Heart left ventricle (tissue), 16 donors: ENCODE data around the gene KRT15. TPM values are rescaled to one million over a fixed set of nuclear protein-coding genes. Genes with fewer than 3 reads are reported as not detected.

ENCODE experiments used
- ATAC-seq, 4 donors: fragments of 200-7000 bp; cut with Tn5 transposase; one replicate each; pipeline ENCODE4 v1.9.1; 2020 to 2022; ENCODE audit warnings: moderate library complexity in 4 of 4, mild to moderate bottlenecking in 3 of 4, moderate number of reproducible peaks in 1 of 4
- DNase-seq, 5 donors: peaks; one replicate each; pipeline ENCODE4 v3.0.0-alpha.2; 2020
- H3K27ac ChIP-seq, 12 donors: fragments of 200-600 bp; sonication (generic) in 4 of 12; one replicate each; pipeline versions ENCODE4 v1.5.0 to v1.8.0; 2016 to 2022; ENCODE audit warnings: mild to moderate bottlenecking in 2 of 12
- H3K27me3 ChIP-seq, 9 donors: fragments of 200-600 bp; sonication (generic) in 2 of 9; one replicate each; pipeline versions ENCODE4 v1.5.1 to v1.8.0; 2016 to 2022; ENCODE audit warnings: mild to moderate bottlenecking in 3 of 9
- H3K36me3 ChIP-seq, 9 donors: fragments of 200-600 bp; sonication (generic) in 2 of 9; one replicate each; pipeline versions ENCODE4 v1.5.0 to v1.8.0; 2018 to 2022; ENCODE audit warnings: mild to moderate bottlenecking in 2 of 9
- H3K4me1 ChIP-seq, 12 donors: fragments of 200-600 bp; sonication (generic) in 4 of 12; one replicate each; pipeline versions ENCODE4 v1.5.0 to v1.8.0; 2016 to 2022; ENCODE audit warnings: mild to moderate bottlenecking in 3 of 12
- H3K4me3 ChIP-seq, 12 donors: fragments of 200-600 bp; sonication (generic) in 4 of 12; one replicate each; pipeline versions ENCODE4 v1.5.0 to v1.8.0; 2017 to 2022; ENCODE audit warnings: mild to moderate bottlenecking in 9 of 12, moderate library complexity in 4 of 12
- H3K9me3 ChIP-seq, 12 donors: fragments of 200-600 bp; sonication (generic) in 4 of 12; one replicate each; pipeline versions ENCODE4 v1.5.0 to v1.8.0; 2016 to 2022; ENCODE audit warnings: mild to moderate bottlenecking in 1 of 12
- CTCF ChIP-seq, 12 donors: fragments of 200-600 bp; sonication (generic) in 4 of 12; IDR thresholded peaks; one replicate each; pipeline versions ENCODE4 v1.5.0 to v1.8.0; 2018 to 2022; ENCODE audit warnings: antibody characterized with exemption in 12 of 12, mild to moderate bottlenecking in 5 of 12
- POLR2A ChIP-seq, 2 donors: fragments of 450-650 bp; IDR thresholded peaks; one replicate each; pipeline ENCODE4 v1.6.1; 2017; ENCODE audit warnings: antibody characterized with exemption in 2 of 2, mild to moderate bottlenecking in 2 of 2, moderate library complexity in 2 of 2
- WGBS, 4 donors: extraction: QIAGEN DNeasy Blood & Tissue Kit in 2 of 4; methylation state at CpG; one replicate each; pipeline versions ENCODE4 v1.1.5 to v1.1.7; 2013 to 2018; 5-methylcytosine and 5-hydroxymethylcytosine counted together
- intact Hi-C, 10 donors: fragments of 100-400 bp; cut with DNase I; formaldehyde crosslinking; loops; one replicate each; pipeline versions ENCODE4 v1.11.1 to v1.14.2; 2022
- polyA plus RNA-seq, 2 donors: library from polyadenylated mRNA; stranded (reverse); fragments of 200-250 nt; gene quantifications; one replicate each; pipeline ENCODE4 v1.2.3, GENCODE V29; 2013
- total RNA-seq, 9 donors: library from RNA; depleted of rRNA in 2 of 9; stranded (reverse); fragments of >200 nt in 2 of 9; fragmentation: NEBNext Ultra II Directional in 3 of 9; extraction: Animal tissue kit (Norgen Biotek cat#: 25700) in 3 of 9; gene quantifications; one replicate each; pipeline versions ENCODE4 v1.1.0 to v1.2.4, GENCODE V29; 2016 to 2023
- donor health status: ischemic (EF 13 %, LVEDD 7.1; RV severe dilation, severe dysfunction).
- donor health status: healthy with polysubstance abuse.
- donor health status: DM: no; HTN: yes; CAD: no.
- donor health status: DM: no; HTN: no; CAD: no.
- donor health status: ischemic (EF 25% LVEDD 6.9; RV normal size, moderate dysfunction).
- donor health status: ischemic (EF 25% LVEDD 5.7; RV mildly dilated, moderate dysfunction).
- donor health status: healthy.
- donor health status: DM: yes; HTN: yes; CAD: no.
- donor health status: ischemic (EF 35%, LVEDD 5.7; RV mildly dilated, moderate dysfunction).
- donor health status: nonischemic (EF 11% LVEDD 7.7; RV severe dilation, severe dysfunction).
- donor health status: DM: yes; HTN: yes; CAD: no.
- donor health status: PGD.
- donor health status: ischemic (EF 29% LVEDD 5.4; RV normal size, mild dysfunction).
- donor health status: nonischemic (EF 23%, LVEDD 6.1; RV moderate dilation, normal function).

The KRT15 gene
- total and polyA plus RNA-seq, 11 donors: 0.14 to 0.36 TPM; not detected in 9

- Histone ChIP-seq H3K36me3 (no peaks in the 10 kb centered on the region), H3K9me3 (no peaks in the 10 kb centered on the region), H3K27me3 (peaks cover 15 to 86% (median 48%) of the 10 kb centered on the region in 9 donors), H3K4me1 (peaks cover 0 to 15% (median 4%) of the 10 kb centered on the region in 12 donors), H3K27ac (no peak overlapping the region), H3K4me3 (no peak overlapping the region)
- DNase-seq (peak in 1 of 5 donors; percentile 10), ATAC-seq (no peak)
- intact Hi-C loops: no loop called here
- WGBS, 4 donors: 60 to 73% (median 62%) methylated on average over 1 of the region's 1 CpG
- TF ChIP-seq CTCF (IDR thresholded peaks at IDR 0.05) (no peak), POLR2A (IDR thresholded peaks at IDR 0.05) (no peak)
Observed at GRCh38 chr17:41531993-41532392, 13.3 kb upstream of the KRT15 start.

- H3K36me3 ChIP-seq: no peaks in the 10 kb centered on the region
- no peak overlapping the region for H3K4me3 ChIP-seq
- peaks cover 15 to 83% (median 52%) of the 10 kb centered on the region in 9 donors for H3K27me3 ChIP-seq
- H3K9me3 ChIP-seq: no peaks in the 10 kb centered on the region
- 56 to 67% (median 58%) methylated on average over 8 of the region's 8 CpGs for WGBS, 4 donors
- no peak overlapping the region for H3K27ac ChIP-seq
- ATAC-seq: peak in 1 of 4 donors; percentile 47
- peak in 1 of 5 donors; percentile 16 for DNase-seq
- TF ChIP-seq POLR2A (IDR thresholded peaks at IDR 0.05) (no peak), CTCF (IDR thresholded peaks at IDR 0.05) (no peak)
- intact Hi-C loops: no loop called here
- peaks cover 0 to 15% (median 4%) of the 10 kb centered on the region in 12 donors for H3K4me1 ChIP-seq
Observed at GRCh38 chr17:41530062-41531048, 11.7 kb upstream of the KRT15 start.

GRCh38 chr17:41529491-41529915, 10.8 kb upstream of the KRT15 start:
- H3K4me1 ChIP-seq: peaks cover 0 to 15% (median 4%) of the 10 kb centered on the region in 12 donors
- DNase-seq (peak in 1 of 5 donors; percentile 14), ATAC-seq (no peak)
- H3K4me3 ChIP-seq: no peak overlapping the region
- no peaks in the 10 kb centered on the region for H3K36me3 ChIP-seq
- H3K9me3 ChIP-seq: no peaks in the 10 kb centered on the region
- no peak overlapping the region for H3K27ac ChIP-seq
- intact Hi-C loops: no loop called here
- no peak for TF ChIP-seq CTCF (IDR thresholded peaks at IDR 0.05)
- no peak for TF ChIP-seq POLR2A (IDR thresholded peaks at IDR 0.05)
- WGBS, 4 donors: 55 to 69% (median 61%) methylated on average over 5 of the region's 5 CpGs
- peaks cover 15 to 74% (median 52%) of the 10 kb centered on the region in 9 donors for H3K27me3 ChIP-seq

GRCh38 chr17:41528959-41529353, 10.3 kb upstream of the KRT15 start:
- no peak overlapping the region for H3K27ac ChIP-seq
- no peak for TF ChIP-seq POLR2A (IDR thresholded peaks at IDR 0.05)
- no peak for TF ChIP-seq CTCF (IDR thresholded peaks at IDR 0.05)
- peaks cover 0 to 15% (median 4%) of the 10 kb centered on the region in 12 donors for H3K4me1 ChIP-seq
- no peaks in the 10 kb centered on the region for H3K9me3 ChIP-seq
- 46 to 61% (median 52%) methylated on average over 10 of the region's 10 CpGs for WGBS, 4 donors
- ATAC-seq (no peak), DNase-seq (peak in 1 of 5 donors; percentile 10)
- no peak overlapping the region for H3K4me3 ChIP-seq
- no peaks in the 10 kb centered on the region for H3K36me3 ChIP-seq
- H3K27me3 ChIP-seq: peaks cover 15 to 72% (median 52%) of the 10 kb centered on the region in 9 donors
- intact Hi-C loops: no loop called here
